Upper lobe of left lung (tissue), 4 donors: ENCODE measurements around the gene GRM3.

ENCODE experiments used
- CTCF ChIP-seq, 6 experiments: fragments of 450-650 bp in 4 of 6; fragments of 200-600 bp in 2 of 6; sonication (generic) in 2 of 6; IDR thresholded peaks; one replicate each; pipeline ENCODE4 v1.5.1; 2016 to 2019; ENCODE audit warnings: antibody characterized with exemption in 6 of 6
- EP300 ChIP-seq, 4 donors: sonication (generic); formaldehyde crosslinking; IDR thresholded peaks; one replicate each; pipeline ENCODE4 v1.5.1; 2017; ENCODE audit warnings: antibody characterized with exemption in 4 of 4, control low read depth in 2 of 4
- POLR2A ChIP-seq, 4 donors: fragments of 450-650 bp; IDR thresholded peaks; one replicate each; pipeline ENCODE4 v1.5.1; 2016 to 2017; ENCODE audit warnings: antibody characterized with exemption in 4 of 4, mild to moderate bottlenecking in 2 of 4
- POLR2AphosphoS5 ChIP-seq, 2 donors: sonication (generic); formaldehyde crosslinking; IDR thresholded peaks; one replicate each; pipeline ENCODE4 v1.5.1; 2017; ENCODE audit warnings: antibody characterized with exemption in 2 of 2

- TF ChIP-seq CTCF (IDR thresholded peaks at IDR 0.05) = no peak
- no peak for TF ChIP-seq EP300 (IDR thresholded peaks at IDR 0.05)
- TF ChIP-seq POLR2AphosphoS5 (IDR thresholded peaks at IDR 0.05) = no peak
- TF ChIP-seq POLR2A (IDR thresholded peaks at IDR 0.05) = no peak
Measured at GRCh38 chr7:86660950-86661462, 17.3 kb downstream of the GRM3 start.
